ENCODE measurements around the gene ADGRL3.
"Not testable (repeated sequence)": the region's sequence is repeated elsewhere in the genome, so short reads cannot be mapped to it uniquely, and the experiment has no call there.

The ADGRL3 gene

DNA sequence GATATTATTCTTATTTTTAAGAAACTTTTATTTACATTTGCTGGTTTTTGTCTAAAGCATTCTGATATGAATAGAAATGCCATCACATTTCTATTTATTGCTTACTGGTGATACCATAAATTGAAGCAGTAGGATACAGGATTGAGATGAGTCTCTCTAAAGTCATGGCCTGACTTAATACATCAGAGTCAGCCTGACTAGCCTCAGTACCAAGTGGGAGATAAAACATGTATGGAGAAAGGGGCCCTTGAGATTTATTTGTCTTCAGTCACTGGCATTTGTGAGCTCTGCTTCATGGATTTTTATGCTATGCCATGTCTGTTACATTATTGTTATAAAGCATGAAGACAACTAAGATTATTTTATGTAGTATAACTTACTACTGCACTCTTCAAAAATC, 465.5 kb downstream of the ADGRL3 start:
- no peak for DNase-seq

DNA sequence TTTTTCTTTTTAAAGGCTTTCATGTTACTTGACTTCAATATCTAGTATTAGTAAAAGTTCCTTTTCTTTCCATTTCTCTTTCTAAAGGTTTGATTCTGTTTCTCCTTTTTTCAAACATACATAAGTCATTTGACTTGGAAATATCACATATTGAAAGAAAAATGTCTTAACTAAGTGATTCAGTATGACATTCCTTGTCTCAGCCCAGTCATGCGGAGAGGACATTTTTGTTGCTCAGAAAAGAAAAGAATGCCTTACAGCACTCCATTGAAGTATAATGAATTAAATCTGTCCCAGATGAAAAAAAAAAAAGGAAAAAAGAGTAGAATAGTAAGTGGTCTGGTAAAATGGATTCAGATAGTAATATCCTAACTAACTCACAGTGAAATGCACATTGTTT, 466.1 kb downstream of the ADGRL3 start:
- DNase-seq, result no peak

DNA sequence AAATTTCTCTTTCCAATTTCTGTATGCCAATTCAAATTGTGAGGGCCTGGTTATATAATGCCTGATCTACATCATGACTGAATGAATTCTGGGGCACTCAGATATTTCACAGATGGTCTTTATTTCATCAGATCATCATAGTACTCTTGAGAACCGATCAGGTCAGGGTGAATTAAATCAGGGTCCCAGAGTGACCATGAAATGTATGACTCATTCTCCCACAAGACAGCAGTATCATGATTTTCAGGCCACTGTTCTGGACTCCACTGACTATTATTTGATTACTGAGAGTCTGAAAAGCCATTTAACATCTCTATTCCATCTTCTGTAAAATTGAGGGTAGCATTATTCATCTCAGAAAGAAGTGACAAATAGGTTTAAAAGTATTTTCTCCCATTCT, 471.5 kb downstream of the ADGRL3 start:
- no peak for DNase-seq

DNA sequence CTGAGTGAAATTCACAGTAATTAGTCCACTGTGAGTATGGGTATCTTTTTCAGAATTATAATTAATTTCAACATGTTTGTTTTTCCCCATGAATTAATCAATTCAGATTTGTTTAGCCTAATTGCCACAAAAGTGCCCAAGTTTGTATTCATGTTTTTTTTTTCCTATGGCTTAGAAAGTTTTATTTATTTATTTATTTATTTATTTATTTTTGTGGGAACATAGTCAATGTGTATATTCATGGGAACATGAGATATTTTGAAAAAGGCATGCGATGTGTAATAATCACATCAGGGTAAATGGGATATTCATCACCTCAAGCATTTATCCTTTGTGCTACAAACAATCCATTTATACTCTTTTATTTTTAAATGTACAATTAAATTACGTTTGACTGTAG, 475.3 kb downstream of the ADGRL3 start:
- DNase-seq, result no peak

DNA sequence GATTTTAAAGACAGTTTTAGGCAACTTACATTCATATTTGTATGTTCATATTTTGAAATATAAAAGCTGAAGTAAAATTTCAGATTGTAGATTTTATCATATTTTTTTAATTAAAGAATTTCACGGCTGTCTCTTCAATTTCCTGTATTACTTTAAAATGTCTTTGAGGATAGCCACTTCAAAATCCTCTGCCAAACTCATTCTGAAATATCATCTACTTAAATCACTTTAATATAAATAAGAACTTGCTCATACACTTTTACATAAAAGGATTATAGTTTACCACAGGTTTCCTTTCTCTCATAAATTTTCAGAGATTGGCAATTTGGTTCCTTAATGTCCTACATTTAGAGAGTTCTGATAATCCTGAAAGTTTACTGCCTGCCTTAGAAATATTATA, 478.2 kb downstream of the ADGRL3 start:
- no peak for DNase-seq

DNA sequence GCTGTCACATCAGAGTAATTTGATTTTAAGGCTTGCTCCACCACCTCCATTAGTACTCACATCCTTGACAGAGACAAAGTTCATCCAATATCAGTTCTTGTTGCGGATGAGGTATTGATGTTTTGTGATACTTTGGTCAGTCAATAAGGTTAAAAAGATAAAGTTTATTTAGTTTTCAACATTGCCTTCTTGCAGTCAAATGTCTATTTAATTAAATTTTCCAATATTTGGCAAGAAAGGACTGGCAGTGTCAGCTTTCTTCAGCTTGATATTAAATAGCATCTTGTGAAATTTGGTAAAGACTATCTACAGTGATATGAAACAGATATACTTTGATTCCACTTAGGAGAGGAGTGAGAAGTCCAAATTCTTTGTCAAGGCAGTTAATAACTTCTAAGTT, 493.4 kb downstream of the ADGRL3 start:
- DNase-seq, result no peak

DNA sequence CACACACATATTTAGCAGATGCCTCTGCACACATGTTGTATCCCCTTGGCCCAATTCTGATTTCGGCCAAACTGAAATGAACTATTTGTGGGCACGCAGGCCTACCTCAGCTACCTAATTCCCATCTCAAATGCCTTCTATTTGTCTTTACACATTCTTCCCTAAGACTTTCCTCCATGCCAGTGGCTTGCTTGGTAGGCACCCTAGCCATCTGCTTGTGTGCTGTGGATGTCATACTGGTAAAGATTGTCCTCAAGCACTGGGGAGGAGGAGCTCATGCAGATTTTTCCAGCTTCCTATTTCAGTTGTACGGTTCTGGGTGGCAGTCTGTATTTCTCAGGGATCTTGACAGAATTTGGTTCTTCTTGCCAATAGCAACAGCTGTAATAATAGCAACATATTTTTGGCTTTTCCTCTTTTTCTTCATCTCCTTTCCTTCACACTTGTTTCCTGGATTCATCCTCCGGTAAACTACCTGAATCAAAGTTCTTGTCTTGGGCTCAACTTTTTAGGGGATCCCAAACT, 514.3 kb downstream of the ADGRL3 start:
- DNase-seq, result no peak

DNA sequence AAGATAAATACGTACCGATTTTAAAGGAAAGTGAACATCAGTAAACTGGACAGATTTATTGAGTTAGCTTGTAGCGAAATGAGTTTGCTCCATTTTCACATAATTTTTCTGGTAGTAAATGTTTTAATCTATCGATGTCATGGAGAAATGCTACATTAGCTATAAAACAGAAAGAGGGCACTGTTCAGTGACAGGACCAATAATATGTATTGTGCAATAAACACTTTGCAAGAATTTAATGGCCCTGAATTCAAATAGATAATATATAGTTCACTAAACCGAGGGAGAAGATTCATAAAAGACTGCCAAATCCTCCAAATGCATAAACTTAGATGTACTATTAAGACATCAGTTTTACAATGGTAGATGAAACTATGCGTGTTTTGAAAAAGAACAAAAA, 516.3 kb downstream of the ADGRL3 start:
- no peak for DNase-seq

DNA sequence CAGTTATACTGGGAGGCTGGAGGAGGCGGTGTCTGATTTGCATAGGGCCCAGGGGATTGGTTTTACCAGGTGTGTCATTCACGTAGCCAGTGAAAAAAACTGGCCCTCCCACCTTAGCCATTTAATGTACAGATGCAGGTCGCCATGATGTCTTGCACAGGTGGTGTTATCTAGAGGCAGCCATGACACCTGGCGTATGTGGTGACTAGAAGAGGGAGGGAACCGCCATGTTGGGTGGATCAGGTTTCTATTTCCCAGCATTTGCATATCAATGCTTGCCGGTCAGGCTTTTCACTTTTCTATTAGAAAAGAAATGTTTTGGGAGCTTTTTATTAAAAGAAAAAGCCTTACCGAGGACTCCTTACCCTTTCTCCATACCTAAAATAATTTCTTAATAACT, 523.4 kb downstream of the ADGRL3 start:
- no peak for DNase-seq

DNA sequence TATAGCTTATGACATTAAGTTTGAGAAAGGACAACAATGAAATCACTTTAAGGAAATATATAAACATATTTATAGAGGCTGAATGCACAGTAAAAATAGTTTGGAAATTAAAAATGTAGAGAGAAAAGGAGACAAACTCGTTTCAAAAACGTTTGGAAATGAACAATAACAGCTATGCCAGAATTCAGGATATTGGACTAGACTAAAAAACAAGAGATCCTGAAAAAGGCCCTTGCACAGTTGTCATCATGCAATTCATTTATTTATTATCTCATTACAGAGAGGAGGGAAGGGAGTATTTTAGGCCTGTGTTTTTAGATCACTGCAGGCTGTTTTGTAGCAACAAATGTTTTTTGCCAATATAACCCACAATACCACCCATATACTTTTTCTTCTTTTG, 527.2 kb downstream of the ADGRL3 start:
- no peak for DNase-seq

DNA sequence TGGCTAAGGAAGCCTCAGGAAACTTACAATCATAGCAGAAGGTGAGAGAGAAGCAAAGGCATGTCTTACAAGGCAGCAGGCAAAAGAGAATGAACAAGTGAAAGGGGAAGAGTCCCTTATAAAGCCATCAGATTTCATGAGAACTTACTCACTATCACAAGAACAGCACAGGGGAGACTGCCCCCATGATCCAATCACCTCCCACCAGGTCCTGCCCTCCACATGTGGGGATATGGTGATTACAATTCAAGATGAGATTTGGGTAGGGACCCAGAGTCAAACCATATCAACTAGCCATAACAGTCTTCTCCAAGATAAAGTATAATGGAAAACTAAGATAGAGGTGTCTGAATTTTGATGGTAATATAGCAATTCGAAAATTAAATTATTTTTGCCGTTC, 534.3 kb downstream of the ADGRL3 start:
- no peak for DNase-seq

DNA sequence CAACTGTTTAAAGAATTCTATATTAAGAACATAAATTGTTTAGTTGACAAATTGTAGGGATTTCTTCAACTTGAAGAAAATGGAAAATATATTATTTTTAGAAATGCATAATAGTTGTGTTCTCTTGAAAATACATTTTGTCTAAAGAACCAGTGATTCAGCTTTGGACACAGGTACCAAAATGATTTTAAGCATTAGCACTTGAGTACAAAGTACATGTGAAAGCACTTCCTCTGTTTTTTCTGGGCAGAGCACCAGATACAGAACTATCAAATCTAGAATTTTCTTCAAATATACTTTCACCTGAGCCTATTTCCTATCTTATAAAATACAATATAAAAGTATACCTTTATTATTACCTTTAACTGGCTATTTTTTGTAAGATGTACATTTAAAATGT, 539.8 kb downstream of the ADGRL3 start:
- DNase-seq, result no peak

DNA sequence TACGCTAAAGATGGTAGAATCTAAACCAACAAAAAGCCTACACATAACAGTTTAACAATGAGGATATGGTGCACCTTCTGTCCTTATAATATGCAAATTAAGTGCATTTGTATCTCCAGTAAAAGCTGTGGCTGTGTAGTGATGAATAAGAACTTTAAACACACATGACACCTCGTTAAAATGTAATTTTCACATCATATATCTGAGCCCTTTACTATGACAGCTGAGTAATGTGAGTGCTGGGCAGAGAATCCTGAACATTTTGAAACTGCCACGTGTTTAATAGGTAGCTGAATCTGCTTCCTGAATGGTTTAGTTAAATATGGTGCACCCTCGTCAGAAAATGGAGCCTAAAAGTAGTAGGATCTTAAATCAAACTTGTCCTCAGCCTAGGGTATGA, 540.8 kb downstream of the ADGRL3 start:
- peak; percentile 6 for DNase-seq

DNA sequence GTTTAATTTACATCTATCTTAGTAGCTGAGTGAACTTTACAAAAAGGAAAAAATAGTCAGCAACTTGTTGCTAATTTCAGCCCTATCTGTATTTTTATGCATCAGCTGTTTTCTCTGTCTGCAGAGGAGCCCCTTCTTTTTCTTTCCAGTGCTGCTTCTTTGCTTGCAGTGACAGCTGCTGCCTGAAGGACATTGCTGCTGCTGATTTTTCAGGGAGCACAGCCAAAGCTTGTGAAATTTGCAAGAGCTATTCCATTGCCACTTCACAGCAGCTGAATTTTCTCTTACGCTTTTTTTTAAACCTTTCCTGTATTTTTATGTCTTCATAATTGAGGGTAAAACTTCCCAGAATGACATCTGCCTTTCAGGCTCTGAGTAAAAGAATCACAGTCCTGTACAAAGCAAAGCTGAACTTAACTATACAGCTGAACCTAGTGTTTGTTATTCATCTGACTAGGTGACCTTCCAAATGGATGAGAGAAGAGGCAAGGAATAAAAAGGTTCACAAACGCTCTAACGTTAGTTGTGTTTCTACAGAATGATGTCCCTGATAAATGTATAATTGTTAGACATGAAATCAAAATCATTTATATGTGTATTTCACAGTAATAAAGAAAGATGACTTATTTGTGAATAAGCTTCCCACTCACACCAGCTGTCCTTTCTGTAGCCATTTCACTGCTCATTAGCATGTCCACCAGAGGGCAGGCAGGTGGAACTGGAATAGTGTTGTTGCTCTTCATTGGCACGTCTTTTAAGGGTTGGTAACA, 541.4 kb downstream of the ADGRL3 start:
- DNase-seq, result peak; percentile 48

DNA sequence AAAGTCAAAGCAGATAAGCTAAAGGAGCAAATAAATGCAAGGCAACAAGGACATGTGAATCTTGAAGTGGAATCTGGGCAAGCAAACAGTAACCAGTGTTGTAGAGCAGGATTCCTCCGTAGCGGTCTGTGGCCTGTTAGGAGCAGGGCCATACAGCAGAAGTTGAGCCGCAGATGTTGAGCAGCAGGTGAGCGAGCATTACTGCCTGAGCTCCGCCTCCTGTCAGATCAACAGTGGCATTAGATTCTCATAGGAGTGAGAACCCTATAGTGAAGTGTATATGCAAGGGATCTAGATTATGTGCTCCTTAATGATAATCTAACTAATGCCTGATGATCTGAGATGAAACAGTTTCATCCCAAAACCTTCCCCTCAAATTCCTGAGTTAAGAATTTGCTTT, 550.7 kb downstream of the ADGRL3 start:
- no peak for DNase-seq

DNA sequence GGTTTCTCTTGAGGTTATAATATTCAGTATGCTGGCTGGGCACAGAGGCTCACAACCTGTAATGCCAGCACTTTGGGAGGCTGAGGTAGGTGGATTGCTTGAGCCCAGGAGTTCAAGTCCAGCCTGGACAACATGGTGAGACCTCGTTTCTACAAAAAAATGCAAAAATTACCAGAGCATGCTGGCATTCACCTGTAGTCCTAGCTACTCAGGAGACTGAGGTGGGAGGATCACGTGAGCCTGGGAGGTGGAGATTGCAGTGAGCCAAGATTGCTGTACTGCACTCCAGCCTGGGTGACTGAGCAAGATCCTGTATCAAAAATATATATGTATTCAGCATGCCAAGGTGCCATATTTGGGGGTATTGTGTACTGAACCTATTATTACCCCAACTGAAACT, 552.5 kb downstream of the ADGRL3 start:
- DNase-seq, result no peak

DNA sequence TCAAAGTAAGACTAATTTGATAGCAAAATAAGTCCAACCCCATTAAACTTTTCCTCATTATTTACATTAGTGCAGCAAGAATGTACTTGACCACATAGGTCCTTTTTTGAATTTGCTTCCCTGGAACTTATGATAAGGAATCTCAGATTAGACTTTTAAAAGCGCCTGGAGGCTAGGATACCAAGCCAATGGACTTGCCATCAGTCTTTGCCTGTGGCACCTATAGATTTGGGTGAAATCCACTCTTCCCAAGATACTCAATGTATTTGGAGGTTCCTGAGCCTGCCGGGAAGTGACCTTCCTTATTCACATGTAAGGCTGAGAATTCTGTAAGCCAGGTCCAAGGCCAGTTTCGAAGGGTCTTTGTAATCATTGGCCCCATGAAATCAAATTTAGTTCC, 553.6 kb downstream of the ADGRL3 start:
- no peak for DNase-seq

DNA sequence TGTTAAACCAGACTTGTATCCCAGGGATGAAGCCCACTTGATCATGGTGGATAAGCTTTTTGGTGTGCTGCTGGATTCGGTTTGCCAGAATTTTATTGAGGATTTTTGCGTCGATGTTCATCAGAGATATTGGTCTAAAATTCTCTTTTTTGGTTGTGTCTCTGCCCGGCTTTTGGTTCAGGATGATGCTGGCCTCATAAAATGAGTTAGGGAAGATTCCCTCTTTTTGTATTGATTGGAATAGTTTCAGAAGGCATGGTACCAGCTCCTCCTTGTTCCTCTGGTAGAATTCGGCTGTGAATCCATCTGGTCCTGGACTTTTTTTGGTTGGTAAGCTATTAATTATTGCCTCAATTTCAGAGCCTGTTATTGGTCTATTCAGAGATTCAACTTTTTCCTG, 556.8 kb downstream of the ADGRL3 start:
- DNase-seq, result not testable (repeated sequence)

DNA sequence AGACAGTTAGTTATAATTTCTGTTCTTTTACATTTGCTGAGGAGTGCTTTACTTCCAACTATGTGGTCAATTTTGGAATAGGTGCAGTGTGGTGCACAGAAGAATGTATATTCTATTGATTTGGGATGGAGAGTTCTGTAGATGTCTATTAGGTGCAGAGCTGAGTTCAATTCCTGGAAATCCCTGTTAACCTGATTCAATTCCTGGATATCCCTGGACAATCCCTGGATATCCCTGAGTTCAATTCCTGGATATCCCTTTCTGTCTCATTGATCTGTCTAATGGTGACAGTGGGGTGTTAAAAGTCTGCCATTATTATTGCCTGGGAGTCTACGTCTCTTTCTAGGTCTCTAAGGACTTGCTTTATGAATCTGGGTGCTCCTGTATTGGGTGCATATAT, 557.9 kb downstream of the ADGRL3 start:
- DNase-seq, result not testable (repeated sequence)

DNA sequence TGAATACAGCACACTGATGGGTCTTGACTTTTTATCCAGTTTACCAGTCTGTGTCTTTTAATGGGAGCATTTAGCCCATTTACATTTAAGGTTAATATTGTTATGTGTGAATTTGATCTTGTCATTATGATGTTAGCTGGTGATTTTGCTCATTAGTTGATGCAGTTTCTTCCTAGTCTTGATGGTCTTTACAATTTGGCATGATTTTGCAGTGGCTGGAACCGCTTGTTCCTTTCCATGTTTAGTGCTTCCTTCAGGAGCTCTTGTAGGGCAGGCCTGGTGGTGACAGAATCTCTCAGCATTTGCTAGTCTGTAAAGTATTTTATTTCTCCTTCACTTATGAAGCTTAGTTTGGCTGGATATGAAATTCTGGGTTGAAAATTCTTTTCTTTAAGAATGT, 558.5 kb downstream of the ADGRL3 start:
- DNase-seq, result not testable (repeated sequence)

DNA sequence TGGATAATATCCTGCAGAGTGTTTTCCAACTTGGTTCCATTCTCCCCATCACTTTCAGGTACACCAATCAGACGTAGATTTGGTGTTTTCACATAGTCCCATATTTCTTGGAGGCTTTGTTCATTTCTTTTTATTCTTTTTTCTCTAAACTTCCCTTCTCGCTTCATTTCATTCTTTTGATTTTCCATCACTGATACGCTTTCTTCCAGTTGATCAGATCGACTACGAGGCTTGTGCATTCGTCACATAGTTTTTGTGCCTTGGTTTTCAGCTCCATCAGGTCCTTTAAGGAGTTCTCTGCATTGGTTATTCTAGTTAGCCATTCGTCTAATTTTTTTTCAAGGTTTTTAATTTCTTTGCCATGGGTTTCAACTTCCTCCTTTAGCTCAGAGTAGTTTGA, 559.1 kb downstream of the ADGRL3 start:
- DNase-seq, result not testable (repeated sequence)

DNA sequence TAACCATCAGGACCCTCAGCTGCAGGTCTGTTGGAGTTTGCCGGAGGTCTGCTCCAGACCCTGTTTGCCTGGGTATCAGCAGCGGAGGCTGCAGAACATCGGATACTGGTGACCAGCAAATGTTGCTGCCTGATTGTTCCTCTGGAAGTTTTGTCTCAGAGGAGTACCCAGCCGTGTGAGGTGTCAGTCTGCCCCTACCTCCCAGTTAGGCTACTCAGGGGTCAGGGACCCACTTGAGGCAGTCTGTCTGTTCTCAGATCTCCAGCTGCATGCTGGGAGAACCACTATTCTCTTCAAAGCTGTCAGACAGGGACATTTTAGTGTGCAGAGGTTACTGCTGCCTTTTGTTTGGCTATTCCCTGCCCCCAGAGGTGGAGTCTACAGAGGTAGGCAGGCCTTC, 559.8 kb downstream of the ADGRL3 start:
- DNase-seq, result not testable (repeated sequence)

DNA sequence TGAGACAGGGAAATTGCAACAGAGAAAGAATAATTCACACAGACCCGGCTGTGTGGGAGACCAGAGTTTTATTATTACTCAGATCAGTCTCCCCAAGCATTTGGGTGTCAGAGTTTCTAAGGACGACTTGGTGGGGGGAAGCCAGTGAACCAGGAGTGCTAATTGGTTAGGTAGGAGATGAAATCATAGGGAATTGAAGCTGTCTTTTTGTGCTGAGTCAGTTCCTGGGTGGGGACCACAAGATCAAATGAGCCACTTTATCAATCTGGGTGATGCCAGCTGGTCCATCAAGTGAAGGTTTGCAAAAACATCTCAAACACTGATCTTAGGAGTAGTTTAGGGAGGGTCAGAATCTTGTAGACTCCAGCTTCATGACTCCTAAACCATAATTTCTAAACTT, 560.7 kb downstream of the ADGRL3 start:
- DNase-seq, result no peak

DNA sequence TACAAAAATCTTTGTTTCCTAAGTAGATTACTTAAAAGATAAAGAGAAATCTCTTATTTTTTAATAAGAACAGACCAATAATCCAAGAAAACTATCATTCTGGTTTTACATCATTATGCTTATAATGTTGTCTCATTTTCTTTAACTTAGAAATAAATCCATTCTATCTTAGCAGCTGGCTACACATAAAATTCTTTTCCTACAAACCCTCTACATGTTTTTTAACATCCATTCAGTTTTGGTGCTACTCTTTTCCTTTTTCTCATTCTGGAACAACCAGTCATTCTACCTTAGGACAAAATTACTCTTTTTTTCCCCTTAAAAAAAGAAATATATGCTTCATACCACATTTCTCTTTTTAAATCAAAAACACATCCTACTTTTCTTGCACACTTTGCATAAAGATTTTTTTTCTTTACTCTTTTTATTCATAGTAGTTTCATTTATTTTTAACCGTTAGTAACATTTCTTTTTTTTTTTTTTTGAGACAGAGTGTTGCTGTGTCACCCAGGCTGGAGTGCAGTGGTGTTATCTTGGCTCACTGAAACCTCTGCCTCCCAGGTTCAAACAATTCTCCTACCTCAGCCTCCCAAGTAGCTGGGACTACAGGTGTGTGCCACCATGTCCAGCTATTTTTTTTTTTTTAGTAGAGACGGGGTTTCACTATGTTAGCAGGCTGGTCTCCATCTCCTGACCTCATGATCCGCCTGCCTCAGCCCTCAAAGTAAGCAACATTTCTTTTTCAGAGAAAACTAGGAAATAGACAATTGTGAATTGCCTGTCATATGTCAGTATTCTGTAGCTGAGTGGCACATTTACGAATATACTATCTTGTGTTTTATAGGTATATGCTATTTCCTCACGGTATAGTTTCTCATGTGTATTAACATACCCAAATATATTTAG, 562.8 kb downstream of the ADGRL3 start:
- no peak for DNase-seq

Measured in NCI-H446 treated with DMSO at 0.1 percent for 48 hours (cell line).